ENCODE results near the gene HECTD1.
A peak's percentile ranks its signal among the peaks of the same experiment; 100 is the strongest.
"Not testable (repeated sequence)": the region's sequence is repeated elsewhere in the genome, so short reads cannot be mapped to it uniquely, and the experiment has no call there.

Gene HECTD1

DNA sequence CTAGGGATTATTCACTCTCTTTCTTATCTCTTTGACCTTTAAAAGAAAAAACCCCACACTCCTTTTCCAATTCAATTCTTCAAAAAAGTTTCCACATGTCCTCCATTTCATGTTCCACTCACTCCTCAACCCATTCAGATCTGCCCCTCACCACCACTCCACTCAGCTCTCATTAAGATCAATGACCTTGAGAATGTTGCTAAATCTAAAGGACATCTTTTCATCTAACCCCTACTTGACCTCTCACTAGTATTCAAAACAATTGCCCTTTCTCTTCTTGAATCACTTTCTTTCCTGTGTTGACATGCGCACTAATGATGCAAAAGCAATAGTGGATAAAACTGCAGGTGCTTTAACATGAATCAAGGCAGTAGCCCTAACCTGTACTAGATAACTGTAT is 9.9 kb downstream of the HECTD1 start:
- H3K27ac ChIP-seq: no peak overlapping the region
- no peak for DNase-seq (ENCODE audit: low read depth, low spot score)

DNA sequence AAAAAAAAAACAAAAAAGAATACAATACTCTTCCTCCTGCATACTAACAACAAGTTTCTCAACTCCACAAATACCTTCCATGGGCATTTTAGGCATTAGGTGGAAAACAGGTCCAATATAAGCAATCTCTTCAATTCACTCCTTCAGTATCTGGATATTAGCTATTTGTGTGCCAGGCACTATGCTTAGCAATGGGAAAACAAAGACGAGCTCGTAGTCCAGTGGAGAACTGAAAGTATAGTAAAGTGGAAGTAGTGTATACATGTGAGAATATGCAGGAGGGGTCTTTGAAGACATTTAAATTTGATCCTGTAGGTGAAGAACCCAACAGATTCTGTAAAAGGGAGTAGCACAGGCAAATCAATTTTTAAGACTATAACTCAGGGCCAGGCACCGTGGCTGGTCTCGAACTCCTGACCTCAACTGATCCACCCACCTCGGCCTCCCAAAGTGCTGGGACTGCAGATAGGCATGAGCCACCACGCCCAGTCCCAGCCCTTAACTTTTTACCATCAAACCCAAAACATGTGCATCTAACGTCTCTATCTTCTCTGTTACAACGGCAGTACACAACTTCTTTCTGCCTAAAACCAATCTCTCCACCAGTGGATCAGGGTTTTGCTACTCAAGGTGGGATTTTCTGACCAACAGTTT is 10.6 kb downstream of the HECTD1 start:
- H3K27ac ChIP-seq: no peak overlapping the region
- no peak for DNase-seq (ENCODE audit: low read depth, low spot score)

DNA sequence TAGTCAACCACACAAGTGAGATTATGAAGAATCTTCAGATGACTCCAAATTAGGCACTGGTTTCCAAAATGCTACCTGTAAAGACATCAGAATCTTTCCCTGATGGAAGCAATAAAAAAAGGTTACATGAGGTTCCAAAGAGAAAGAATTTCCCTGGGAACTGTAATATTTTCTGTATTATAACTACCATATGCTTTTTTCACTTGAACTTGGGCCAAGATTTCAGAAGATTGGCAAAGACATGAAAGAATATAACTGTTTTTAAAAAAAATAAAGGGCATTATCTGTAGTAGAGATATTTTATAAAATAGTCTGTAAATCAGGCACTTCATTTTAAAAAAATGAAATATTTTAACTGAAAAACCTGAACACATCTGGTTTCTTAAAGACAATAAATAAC is 12.9 kb downstream of the HECTD1 start:
- DNase-seq (ENCODE audit: low read depth, low spot score): no peak
- no peak overlapping the region for H3K27ac ChIP-seq

GRCh38 chr14:31194095-31194494 is 13.5 kb downstream of the HECTD1 start:
- no peak overlapping the region for H3K27ac ChIP-seq
- DNase-seq (ENCODE audit: low read depth, low spot score): no peak

DNA sequence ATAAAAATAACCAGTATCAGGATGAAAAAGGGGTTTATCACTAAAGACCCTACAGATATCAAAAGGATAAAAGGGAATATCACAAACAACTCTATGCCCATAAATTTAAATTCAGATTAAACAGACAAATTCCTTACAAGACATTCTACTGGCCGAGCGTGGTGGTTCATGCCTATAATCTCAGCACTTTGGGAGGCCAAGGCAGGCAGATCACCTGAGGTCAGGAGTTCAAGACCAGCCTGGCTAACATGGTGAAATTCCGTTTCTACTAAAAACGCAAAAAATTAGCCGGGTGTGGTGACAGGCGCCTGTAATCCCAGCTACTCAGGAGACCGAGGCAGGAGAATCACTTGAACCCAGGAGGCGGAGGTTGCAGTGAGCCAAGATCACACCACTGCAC is 15.0 kb downstream of the HECTD1 start:
- H3K27ac ChIP-seq; DNase-seq (ENCODE audit: low read depth, low spot score): not testable (repeated sequence)

GRCh38 chr14:31190717-31191263 is 16.8 kb downstream of the HECTD1 start:
- no peak for DNase-seq (ENCODE audit: low read depth, low spot score)
- no peak overlapping the region for H3K27ac ChIP-seq

GRCh38 chr14:31190219-31190603 is 17.4 kb downstream of the HECTD1 start:
- H3K27ac ChIP-seq: no peak overlapping the region
- no peak for DNase-seq (ENCODE audit: low read depth, low spot score)

GRCh38 chr14:31189346-31190218 is 18.0 kb downstream of the HECTD1 start:
- H3K27ac ChIP-seq: no peak overlapping the region
- DNase-seq (ENCODE audit: low read depth, low spot score): no peak

DNA sequence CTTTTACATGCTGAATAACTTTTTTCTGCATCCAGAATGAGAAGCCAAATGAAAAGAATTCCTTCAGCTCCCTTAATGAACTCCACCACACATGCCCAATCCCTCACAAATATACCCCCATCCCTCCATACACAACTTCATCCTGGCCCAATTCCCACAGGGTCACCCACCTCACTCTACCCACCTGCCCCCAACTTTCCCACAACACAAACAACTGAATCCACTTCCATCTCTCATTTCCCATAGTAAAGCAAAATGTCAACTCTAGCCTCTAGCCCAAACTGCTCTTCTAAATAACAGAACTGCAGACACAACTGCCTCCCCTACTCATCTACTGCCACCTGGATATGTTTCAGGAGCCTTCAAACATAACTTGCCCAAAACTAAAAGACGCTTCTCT is 18.8 kb downstream of the HECTD1 start:
- DNase-seq (ENCODE audit: low read depth, low spot score): no peak
- H3K27ac ChIP-seq: no peak overlapping the region

- not testable (repeated sequence) for DNase-seq (ENCODE audit: low read depth, low spot score); H3K27ac ChIP-seq
Measured at GRCh38 chr14:31182016-31182415, 25.6 kb downstream of the HECTD1 start.

DNA sequence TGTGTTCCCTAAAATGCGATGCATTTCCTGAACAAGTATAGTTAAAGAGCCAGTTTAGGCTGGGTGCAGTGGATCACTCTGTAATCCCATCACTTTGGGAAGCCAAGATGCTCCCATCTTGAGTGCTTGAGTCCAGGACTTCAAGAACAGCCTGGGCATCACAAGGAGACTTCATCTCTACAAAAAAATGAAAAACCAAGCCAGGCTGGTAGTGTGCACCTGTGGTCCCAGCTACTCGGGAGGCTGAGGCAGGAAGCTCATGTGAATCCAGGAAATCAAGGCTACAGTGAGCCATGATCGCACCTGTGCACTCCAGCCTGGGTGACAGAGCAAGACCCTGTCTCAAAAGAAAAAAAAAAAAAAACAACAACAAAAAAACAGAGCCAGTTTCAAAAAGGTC is 26.3 kb downstream of the HECTD1 start:
- H3K27ac ChIP-seq: no peak overlapping the region
- DNase-seq (ENCODE audit: low read depth, low spot score): no peak

- H3K27ac ChIP-seq: no peak overlapping the region
- no peak for DNase-seq (ENCODE audit: low read depth, low spot score)
Measured at GRCh38 chr14:31180299-31181051, 27.1 kb downstream of the HECTD1 start.

DNA sequence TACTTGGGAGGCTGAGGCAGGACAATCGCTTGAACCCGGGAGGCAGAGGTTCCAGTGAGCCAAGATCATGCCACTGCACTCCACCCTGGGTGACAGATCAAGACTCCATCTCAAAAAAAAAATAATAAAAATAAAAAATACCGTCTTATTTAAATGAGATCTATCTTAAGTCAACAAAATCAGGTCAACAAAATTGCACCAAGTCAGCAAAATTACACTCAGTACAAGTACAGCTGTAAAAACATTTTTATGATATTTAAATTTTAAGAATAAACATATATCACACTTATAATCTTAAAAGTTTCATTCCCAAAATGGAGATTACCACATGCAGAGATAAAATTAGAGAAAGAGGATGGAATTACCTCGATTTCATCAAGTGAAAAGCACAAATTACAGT is 33.2 kb downstream of the HECTD1 start:
- no peak overlapping the region for H3K27ac ChIP-seq
- DNase-seq (ENCODE audit: low read depth, low spot score): no peak

DNA sequence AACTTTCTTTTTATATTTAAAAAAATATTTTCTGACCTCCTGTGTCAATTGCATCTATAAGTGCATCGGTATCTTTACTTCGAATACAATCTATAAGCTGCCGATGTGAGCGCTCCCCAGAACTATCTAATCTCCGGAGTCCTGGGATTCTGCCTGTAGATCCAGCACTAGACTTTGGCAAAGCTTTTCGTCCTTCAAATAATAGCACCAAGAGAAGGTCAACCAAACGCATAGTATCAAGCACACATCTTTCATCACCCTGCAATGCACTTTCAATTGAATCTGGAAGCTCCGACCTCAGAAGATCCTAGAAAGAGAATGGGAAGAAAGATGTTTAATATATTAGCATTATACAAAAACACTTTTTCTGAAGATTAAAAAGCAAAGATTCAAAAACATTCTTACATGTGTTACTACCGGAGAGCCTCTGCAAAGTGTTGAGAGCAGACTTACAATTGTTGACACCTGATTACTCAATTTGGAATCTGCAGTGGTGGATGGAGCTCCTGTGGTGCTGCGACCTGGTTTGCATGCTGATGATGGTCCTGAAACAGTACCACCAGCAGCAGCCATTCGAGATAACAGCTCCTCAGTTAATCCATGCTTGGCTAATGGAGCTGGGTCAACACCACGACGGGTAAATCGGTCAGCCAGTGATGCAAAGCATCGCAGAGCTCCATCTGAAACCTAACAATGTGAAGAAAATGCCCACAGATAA is 34.3 kb downstream of the HECTD1 start:
- H3K27ac ChIP-seq: no peak overlapping the region
- no peak for DNase-seq (ENCODE audit: low read depth, low spot score)

DNA sequence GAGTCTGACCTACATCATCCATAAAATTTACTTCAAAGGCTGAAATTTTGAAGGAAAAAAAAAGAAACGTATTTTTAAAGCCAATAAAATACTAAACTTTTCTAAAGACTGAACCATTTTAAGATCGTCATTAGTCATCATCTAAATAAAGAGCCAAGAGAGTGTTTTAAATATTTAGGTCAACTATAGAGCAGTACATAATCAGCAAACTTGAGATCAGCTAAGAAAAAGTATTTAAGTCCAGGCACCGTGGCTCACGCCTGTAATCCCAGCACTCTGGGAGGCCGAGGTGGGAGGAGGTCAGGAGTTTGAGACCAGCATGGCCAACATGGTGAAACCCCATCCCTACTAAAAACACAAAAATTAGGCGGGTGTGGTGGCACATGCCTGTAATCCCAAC is 35.5 kb downstream of the HECTD1 start:
- peak overlapping the region; percentile 56 for H3K27ac ChIP-seq
- DNase-seq (ENCODE audit: low read depth, low spot score): no peak

DNA sequence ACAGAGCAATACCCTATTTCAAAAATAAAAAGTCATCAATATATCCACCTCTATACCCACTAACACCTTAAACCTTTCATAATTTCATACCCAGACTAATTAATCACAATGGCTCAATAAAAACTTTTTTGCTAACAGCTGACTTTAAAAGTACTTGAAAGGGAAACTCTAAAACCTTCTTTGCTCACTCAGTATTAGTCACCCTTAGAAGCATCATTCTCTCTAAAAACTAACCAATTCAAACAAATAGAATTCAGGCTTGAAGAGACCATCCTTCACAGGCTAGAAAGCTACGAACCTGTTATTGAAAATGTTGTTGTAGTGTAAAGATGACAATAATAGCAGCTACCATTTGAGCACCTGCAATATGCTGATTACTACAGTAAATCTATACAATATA is 37.2 kb downstream of the HECTD1 start:
- H3K27ac ChIP-seq: peak overlapping the region; percentile 56

GRCh38 chr14:31169877-31170276 is 37.7 kb downstream of the HECTD1 start:
- no peak for DNase-seq (ENCODE audit: low read depth, low spot score)
- H3K27ac ChIP-seq: no peak overlapping the region

More for the DNA sequence above, 37.2 kb downstream of the HECTD1 start:
- DNase-seq (ENCODE audit: low read depth, low spot score): no peak

- DNase-seq (ENCODE audit: low read depth, low spot score): no peak
Measured at GRCh38 chr14:31167032-31167431, 40.6 kb downstream of the HECTD1 start.

DNA sequence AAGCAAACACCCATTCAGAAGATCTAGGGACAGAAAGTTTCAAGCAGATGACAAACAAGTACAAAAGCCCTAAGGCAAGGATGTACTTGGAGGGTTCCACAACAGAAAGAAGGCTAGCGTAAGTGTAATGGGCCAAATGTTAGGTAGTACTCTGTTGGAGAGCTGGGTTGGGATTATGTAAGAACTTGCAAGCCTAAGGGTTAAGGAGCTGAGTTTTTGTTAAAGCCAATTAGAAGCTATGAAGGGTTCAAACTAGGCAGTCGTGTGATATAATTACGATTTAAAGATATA is 41.4 kb downstream of the HECTD1 start:
- DNase-seq (ENCODE audit: low read depth, low spot score): no peak

More at GRCh38 chr14:31167032-31167431, 40.6 kb downstream of the HECTD1 start:
- peak overlapping the region; percentile 73 for H3K27ac ChIP-seq

GRCh38 chr14:31164115-31164514 is 43.5 kb downstream of the HECTD1 start:
- H3K27ac ChIP-seq: peak overlapping the region; percentile 73
- DNase-seq (ENCODE audit: low read depth, low spot score): peak; percentile 31

More for the DNA sequence above, 41.4 kb downstream of the HECTD1 start:
- H3K27ac ChIP-seq: peak overlapping the region; percentile 73
